Naive B cell (primary cell): ENCODE measurements around the gene GPSM3. TPM values are rescaled to one million over a fixed set of nuclear protein-coding genes. Genes with fewer than 3 reads are reported as not detected.
"Not testable (repeated sequence)": the region's sequence is repeated elsewhere in the genome, so short reads cannot be mapped to it uniquely, and the experiment has no call there.

Experiments used
- ATAC-seq, 2 donors: fragments of 150-1000 bp; cut with Tn5 transposase; 2 replicates each; pipeline ENCODE4 v1.10.0; 2021; ENCODE audit warnings: low read depth in 2 of 2, mild to moderate bottlenecking in 2 of 2, moderate library complexity in 2 of 2
- DNase-seq: peaks from one replicate; pipeline ENCODE4 v3.0.0; 2022
- H3K27ac Mint-ChIP-seq, 6 donors: one replicate each; pipeline ENCODE4 v1.8.0; 2020 to 2022; ENCODE audit warnings: mild to moderate bottlenecking in 6 of 6, mixed read lengths in 6 of 6, moderate library complexity in 5 of 6, inconsistent platforms in 2 of 6
- H3K27me3 Mint-ChIP-seq, 3 donors: one replicate each; pipeline ENCODE4 v1.8.0; 2021 to 2022; ENCODE audit warnings: mixed read lengths in 3 of 3, mild to moderate bottlenecking in 1 of 3
- H3K36me3 Mint-ChIP-seq, 2 donors: one replicate each; pipeline ENCODE4 v1.8.0; 2020 to 2022; ENCODE audit warnings: mixed read lengths in 2 of 2, inconsistent platforms in 1 of 2, mild to moderate bottlenecking in 1 of 2
- H3K4me1 Mint-ChIP-seq, 3 donors: one replicate each; pipeline ENCODE4 v1.8.0; 2020 to 2022; ENCODE audit warnings: mixed read lengths in 3 of 3, inconsistent platforms in 1 of 3, mild to moderate bottlenecking in 1 of 3, moderate library complexity in 1 of 3
- H3K4me3 Mint-ChIP-seq, 8 donors: one replicate each; pipeline ENCODE4 v1.8.0; 2020 to 2022; ENCODE audit warnings: mild to moderate bottlenecking in 8 of 8, mixed read lengths in 8 of 8, moderate library complexity in 8 of 8, inconsistent platforms in 2 of 8
- H3K9me3 Mint-ChIP-seq, 7 donors: one replicate each; pipeline ENCODE4 v1.8.0; 2020 to 2022; ENCODE audit warnings: mixed read lengths in 7 of 7, mild to moderate bottlenecking in 5 of 7, inconsistent platforms in 2 of 7, moderate library complexity in 1 of 7
- polyA plus RNA-seq, 6 donors: library from polyadenylated mRNA; unstranded; fragments of 300-500 nt; fragmentation: Illumina TruSeq; gene quantifications; one replicate each; pipeline ENCODE4 v1.2.3, GENCODE V29; 2021; ENCODE audit warnings: low read depth in 6 of 6

Gene GPSM3
- polyA plus RNA-seq, 6 donors from 2014 or later = 99.0 to 145 (median 125) TPM

DNA sequence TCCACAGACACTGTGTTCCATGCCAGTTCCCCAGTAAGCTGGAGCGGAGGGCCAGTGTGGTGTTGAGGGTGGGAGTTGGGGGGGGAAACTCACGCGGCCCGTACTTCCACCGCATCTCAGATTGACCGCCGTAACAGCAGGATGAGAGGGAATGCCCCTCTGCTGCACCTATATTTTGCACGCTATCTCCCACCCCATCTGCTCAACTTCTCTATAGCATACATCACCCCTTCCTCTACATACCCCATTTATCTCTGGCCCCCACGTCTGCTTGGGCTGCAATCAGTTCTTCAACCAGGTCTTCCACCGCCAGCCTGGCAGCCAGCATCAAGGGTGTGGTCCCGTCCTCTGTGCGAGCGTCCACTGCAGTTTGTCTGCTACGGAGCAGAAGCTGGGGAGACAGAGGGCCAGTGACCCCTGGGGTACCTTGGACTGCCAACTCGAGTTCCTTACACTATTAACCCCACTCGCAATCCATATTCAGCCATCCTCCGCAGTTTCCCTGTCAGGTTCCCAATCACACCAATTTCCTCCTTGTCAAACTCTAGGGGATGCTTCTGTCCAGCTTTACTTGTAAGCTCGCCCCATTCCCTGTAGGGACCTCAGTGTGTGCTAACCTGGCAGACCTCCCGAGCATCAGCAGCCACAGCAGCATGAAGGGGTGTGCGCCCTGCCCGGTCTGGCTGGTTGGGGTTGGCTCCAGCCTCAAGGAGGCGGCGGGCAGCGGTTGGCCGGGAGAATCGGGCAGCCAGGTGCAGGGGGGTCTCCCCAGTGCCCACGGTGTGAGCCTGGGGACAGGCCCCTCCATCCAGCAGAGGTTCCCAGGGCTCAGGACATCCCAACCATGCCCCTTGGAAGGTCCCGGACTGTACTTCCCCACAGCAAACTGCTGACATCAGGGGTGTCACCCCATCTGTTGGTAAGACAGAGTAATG, 4.5 kb upstream of the GPSM3 start:
- Mint-ChIP-seq H3K36me3 (peaks cover 0 to 8% of the 10 kb centered on the region in 2 donors), H3K4me1 (peaks cover 42 to 48% (median 44%) of the 10 kb centered on the region in 3 donors), H3K27me3 (peaks cover 0 to 3% (median 0%) of the 10 kb centered on the region in 3 donors), H3K4me3 (peak overlapping the region; percentile 92 to 100 (median 98)), H3K9me3 (no peaks in the 10 kb centered on the region), H3K27ac (peak overlapping the region; percentile 99 to 100 (median 100))
- ATAC-seq (no peak), DNase-seq (peak; percentile 23)

DNA sequence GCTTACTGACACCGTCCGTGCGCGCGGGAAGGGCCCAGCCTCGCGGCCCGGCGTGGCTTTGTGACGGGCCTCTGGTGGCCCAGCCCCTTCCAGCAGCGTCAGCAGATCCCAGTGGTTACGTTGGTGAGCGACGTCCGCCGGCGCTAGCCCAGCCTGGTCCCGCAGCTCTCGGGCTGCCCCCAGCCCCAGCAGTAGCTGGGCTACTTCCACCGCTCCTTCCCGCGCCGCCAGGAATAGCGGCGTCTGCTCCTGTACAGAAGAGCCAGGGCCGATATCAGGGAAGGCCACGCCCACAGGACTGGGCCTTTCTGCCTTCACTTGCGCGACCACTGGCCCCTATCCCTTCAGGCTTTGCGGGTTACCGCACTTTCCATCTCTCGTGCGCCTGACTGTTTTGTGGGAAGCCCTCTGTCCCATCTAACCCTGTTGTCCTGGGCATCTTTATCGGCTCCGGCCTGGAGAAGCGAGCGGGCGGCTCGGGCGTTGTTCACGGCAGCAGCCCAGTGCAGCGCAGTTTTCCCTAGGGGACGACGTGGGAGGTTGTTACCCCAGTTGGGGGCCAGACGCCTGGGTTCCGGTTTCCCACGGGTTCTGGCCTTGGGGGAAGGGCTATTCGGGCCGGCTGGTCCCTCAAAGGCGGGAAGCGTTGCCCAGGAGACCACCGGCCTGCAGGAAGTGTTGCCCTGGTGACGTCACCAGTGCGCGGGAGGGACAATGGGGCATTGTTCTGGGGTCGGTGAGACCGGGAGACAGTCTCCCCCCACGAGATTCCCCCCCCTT, 3.6 kb upstream of the GPSM3 start:
- Mint-ChIP-seq H3K9me3 (no peaks in the 10 kb centered on the region), H3K4me1 (peaks cover 49 to 56% (median 53%) of the 10 kb centered on the region in 3 donors), H3K27ac (peak overlapping the region; percentile 99 to 100 (median 100)), H3K36me3 (peaks cover 0 to 16% of the 10 kb centered on the region in 2 donors), H3K27me3 (no peaks in the 10 kb centered on the region), H3K4me3 (peak overlapping the region; percentile 92 to 100 (median 98))
- DNase-seq (peak; percentile 90), ATAC-seq (peak; percentile 80 to 81)

DNA sequence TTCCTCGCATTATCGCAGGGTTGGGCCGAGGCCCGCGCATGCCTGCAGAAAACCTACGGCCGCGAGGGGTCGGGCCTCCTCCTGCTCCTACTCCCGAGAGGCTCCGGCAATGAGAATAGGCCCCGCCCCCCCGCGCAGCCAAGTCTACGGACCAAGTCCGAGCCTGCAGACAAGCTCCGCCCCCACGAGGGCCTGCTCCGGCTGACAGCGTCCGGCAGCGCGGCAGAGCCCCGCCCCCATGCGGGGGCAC, 3.1 kb upstream of the GPSM3 start:
- no peaks in the 10 kb centered on the region for H3K27me3 Mint-ChIP-seq
- H3K4me1 Mint-ChIP-seq = peaks cover 52 to 59% (median 54%) of the 10 kb centered on the region in 3 donors
- peak; percentile 99 for DNase-seq
- H3K27ac Mint-ChIP-seq = peak overlapping the region; percentile 99 to 100 (median 100)
- no peak for ATAC-seq
- H3K4me3 Mint-ChIP-seq = peak overlapping the region; percentile 92 to 100 (median 98)
- no peaks in the 10 kb centered on the region for H3K9me3 Mint-ChIP-seq
- peaks cover 0 to 17% of the 10 kb centered on the region in 2 donors for H3K36me3 Mint-ChIP-seq

DNA sequence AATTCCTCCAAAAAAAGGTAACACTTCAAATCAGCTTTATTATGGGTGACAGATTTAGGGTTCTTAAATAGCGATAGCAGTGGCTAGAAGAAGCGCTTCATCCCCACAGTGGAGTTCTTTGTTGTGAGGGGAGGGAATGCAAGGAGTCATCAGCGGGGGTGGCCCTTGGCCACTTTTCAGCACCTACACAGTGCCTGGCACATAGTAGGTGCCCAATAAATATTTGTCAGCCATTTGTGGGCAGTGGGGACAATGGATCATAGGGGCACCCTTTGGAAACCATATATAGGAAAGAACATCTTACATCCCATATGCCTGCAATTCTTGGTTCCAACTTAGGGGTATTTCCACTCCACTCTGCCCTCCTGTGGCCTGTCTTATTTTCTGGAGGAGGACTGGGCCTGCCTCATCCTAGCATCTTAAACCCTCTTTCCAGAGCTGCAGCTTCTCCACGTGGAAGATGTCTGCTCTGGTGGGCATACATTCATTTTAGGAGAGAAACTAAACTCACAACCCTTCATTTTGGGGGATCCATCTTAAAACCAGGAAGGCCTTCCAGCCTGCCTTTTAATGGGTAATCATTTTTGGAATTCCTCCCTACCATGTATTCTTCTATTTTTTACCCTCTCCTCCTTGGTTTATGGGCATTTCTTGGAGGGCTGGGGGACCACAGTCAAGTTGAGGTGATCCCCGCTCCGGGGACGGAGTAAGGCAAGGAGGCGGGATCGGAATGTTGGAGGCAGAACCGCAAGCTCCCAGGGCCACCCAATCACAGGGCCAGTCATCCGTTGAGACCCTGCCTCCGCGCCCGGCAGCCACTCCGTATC, 2.6 kb upstream of the GPSM3 start:
- DNase-seq (no peak), ATAC-seq (no peak)
- H3K9me3 Mint-ChIP-seq = no peaks in the 10 kb centered on the region
- peaks cover 58 to 64% (median 58%) of the 10 kb centered on the region in 3 donors for H3K4me1 Mint-ChIP-seq
- H3K4me3 Mint-ChIP-seq = peak overlapping the region; percentile 92 to 100 (median 98)
- peaks cover 0 to 17% of the 10 kb centered on the region in 2 donors for H3K36me3 Mint-ChIP-seq
- peak overlapping the region; percentile 99 to 100 (median 100) for H3K27ac Mint-ChIP-seq
- no peaks in the 10 kb centered on the region for H3K27me3 Mint-ChIP-seq

DNA sequence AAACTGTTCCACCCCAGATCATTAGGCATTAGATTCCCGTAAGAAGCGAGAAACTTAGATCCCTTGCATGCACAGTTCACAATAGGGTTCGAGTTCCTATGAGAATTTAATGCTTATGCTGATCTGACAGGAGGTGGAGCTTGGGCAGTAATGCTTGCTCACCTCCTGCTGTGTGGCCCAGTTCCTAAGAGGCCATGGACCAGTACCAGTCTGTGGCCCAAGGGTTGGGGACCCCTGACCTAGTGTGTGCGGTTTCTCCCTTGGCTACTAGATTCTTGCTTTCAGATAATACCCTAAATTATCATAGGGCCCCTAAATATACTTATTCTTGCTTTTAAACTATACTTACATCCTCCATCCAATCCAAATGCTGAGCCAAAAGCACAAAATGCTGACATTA, 1.9 kb upstream of the GPSM3 start:
- DNase-seq (no peak), ATAC-seq (no peak)
- no peaks in the 10 kb centered on the region for H3K9me3 Mint-ChIP-seq
- H3K36me3 Mint-ChIP-seq = peaks cover 0 to 17% of the 10 kb centered on the region in 2 donors
- H3K27ac Mint-ChIP-seq = peak overlapping the region in 5 of 6 donors; percentile 99 to 100 (median 100)
- peaks cover 58 to 65% (median 59%) of the 10 kb centered on the region in 3 donors for H3K4me1 Mint-ChIP-seq
- no peaks in the 10 kb centered on the region for H3K27me3 Mint-ChIP-seq
- H3K4me3 Mint-ChIP-seq = peak overlapping the region in 7 of 8 donors; percentile 92 to 99 (median 97)

DNA sequence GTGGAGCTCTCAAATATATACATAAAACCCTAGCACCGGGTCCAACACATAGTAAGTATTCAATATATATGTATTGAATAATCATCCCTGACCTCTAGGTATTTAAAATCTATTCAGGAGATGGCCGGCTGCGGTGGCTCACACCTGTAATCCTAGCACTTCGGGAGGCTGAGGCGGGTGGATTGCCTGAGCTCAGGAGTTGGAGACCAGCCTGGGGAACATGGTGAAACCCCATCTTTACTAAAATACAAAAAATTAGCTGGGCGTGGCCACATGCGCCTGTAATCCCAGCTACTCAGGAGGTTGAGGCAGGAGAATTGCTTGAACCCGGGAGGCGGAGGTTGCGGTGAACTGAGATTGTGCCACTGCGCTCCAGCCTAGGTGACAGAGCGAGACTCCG, 653 bp upstream of the GPSM3 start:
- H3K27me3 Mint-ChIP-seq, ATAC-seq, DNase-seq, H3K9me3 Mint-ChIP-seq: not testable (repeated sequence)
- Mint-ChIP-seq H3K36me3 (peaks cover 0 to 17% of the 10 kb centered on the region in 2 donors), H3K27ac (peak overlapping the region; percentile 95 to 100 (median 99)), H3K4me3 (peak overlapping the region; percentile 94 to 99 (median 98)), H3K4me1 (peaks cover 70 to 76% (median 71%) of the 10 kb centered on the region in 3 donors)

DNA sequence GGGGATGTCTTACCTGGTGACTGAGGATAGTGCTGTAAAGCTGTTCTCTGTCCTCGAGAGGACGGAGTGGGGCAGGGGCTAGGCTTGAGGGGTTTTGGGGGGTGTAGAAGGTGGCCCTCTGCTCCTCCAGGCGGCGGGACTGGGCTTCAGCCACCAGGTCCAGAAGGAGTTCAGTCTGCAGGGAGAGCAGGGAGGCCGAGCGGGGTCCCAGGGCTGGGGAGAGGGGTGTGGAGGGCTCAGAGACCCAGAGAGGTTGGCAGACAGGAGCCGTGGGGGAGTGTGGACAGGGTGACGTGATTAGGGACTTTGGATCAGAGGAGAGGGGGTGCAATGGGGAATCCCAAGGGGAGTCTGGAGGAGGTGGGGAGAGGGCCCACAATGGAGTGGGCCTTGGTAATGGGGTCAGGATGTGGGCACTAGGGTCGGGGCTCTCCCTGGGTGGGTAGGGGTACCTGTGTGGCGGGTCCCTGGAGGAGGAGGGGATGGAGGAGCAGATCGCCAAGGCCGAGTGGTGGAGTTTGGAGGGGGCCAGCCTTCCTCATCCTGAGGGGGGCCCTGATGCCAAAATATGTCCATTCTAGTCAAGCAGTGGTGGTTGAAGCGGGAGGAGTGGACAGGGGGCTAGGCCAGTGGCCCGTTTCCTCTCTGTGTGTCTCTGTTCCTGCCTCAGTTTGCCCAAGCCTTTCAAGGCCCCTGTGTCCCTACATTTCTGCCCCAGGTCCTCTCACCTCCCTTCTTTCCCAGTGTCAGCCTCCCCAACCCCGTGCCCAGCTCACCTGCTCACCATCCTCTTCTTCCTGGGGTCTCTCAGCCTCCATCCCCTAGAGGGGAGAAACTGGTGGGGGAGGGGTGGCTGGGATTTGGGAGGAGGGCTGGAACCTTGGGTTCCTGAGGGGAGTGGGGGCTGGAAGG, 491 bp downstream of the GPSM3 start:
- peaks cover 6 to 27% of the 10 kb centered on the region in 2 donors for H3K36me3 Mint-ChIP-seq

DNA sequence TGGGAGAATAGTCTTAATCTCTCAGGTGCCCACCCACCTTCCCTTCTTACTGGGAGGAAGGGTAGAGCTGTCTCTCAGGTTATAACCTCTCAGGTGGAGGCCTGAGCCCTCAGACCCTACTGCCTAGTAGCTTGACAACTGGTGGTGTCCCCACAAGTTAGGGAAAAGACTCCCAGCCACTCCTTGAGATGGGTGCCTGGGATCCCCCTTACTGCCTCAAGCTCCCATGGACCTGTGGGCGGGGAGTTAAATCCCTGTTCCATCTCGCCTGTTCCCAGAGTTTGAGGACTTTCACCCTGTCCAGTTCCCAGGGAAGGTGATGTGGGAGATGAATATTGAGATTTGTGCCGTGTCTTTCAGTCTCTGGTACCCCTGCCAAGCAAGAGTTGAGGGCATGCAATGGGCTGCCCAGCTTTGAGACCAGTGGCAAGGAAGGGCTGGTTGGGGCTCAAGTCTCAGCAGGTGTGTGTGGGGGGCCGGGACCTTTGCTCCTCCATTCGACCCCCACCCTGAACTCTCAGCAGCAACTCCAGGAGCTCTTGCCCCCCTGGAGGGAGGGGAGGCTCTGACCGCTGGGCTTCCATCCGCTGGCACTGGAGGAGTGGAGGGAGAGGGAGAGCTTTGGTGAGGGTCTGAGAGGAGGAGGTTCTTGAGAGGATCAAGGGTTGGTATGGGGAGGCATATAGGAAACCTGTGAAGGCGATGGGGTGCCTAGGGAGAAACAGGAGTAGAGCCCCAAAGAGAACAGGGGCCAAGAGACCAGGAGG, 1.3 kb downstream of the GPSM3 start:
- Mint-ChIP-seq H3K36me3 (peaks cover 13 to 35% of the 10 kb centered on the region in 2 donors), H3K9me3 (no peaks in the 10 kb centered on the region), H3K27me3 (no peaks in the 10 kb centered on the region), H3K4me3 (peak overlapping the region; percentile 94 to 99 (median 98)), H3K4me1 (peaks cover 74 to 83% (median 81%) of the 10 kb centered on the region in 3 donors), H3K27ac (peak overlapping the region; percentile 95 to 100 (median 99))
- DNase-seq = no peak
- ATAC-seq = no peak

More for the DNA sequence above, 491 bp downstream of the GPSM3 start:
- peak overlapping the region; percentile 95 to 100 (median 99) for H3K27ac Mint-ChIP-seq
- peak overlapping the region; percentile 94 to 99 (median 98) for H3K4me3 Mint-ChIP-seq
- ATAC-seq (no peak), DNase-seq (no peak)
- no peaks in the 10 kb centered on the region for H3K27me3 Mint-ChIP-seq
- peaks cover 76 to 83% (median 81%) of the 10 kb centered on the region in 3 donors for H3K4me1 Mint-ChIP-seq
- no peaks in the 10 kb centered on the region for H3K9me3 Mint-ChIP-seq

DNA sequence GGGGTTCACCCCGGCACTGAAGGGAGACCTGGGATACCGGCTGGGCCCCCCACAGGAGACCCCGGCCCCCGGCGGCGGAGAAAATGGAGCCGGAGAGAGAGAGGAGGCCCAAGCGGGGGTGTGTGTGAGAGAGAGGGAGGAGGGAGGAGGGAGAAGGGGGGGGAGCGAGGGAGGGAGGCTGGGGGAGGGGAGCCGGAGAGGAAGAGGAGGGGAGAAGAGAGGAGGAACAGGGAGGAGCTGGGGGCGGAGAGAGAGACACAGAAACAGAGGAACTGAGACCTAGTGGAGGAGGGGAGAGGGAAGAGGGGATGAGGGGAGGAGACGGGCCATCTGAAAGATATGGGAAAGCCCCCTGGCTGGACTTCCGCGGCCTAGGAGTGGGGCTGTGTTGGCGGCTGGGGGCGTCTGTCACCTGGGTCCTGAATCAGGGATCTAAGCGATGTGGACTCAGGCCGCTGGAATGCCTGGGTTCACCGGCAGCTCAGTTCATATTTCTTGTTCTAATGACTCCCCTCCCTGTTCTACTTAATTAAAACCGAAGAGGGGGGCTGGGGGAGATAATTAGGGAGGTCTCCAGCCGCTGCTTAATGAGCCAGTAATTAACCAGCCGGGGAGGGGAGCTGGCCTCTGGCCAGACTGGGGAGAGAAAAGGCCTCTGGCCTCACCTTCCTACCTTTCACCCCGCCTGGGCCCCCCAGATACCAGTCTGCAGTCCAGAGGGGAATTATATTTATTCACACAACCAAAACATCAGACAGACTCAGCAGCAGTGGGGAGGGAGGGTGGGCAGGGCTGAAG, 2.2 kb downstream of the GPSM3 start, which contains the start of gene PBX2:
TSS of gene PBX2 (minus strand) at position 149 of the 798 bp plus-strand sequence. CDS start 287 bp downstream, outside the sequence.
- DNase-seq = peak; percentile 88
- peaks cover 16 to 41% of the 10 kb centered on the region in 2 donors for H3K36me3 Mint-ChIP-seq
- peak within 1 kb of the TSS; percentile 94 to 99 (median 98) for H3K4me3 Mint-ChIP-seq

DNA sequence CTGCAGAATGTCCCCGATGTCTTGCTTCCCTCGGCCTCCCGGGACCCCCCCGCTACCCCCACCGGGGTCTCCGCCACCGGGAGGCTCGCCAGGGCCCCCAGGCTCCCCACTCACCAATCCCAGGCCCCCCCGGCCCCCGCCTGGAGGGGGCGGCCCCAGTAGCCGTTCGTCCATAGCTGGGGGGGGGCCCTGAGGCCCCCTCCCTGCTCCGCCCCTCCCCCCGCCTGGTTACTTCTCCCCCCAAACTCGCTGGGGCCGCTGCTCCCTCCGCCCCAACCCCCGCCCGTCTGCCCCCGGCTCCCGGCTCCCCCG, 2.7 kb downstream of the GPSM3 start:
- no peaks in the 10 kb centered on the region for H3K9me3 Mint-ChIP-seq
- peak overlapping the region; percentile 94 to 99 (median 97) for H3K4me3 Mint-ChIP-seq
- no peak for ATAC-seq
- no peak for DNase-seq
- H3K36me3 Mint-ChIP-seq = peaks cover 16 to 41% of the 10 kb centered on the region in 2 donors
- no peaks in the 10 kb centered on the region for H3K27me3 Mint-ChIP-seq
- peaks cover 71 to 77% (median 76%) of the 10 kb centered on the region in 3 donors for H3K4me1 Mint-ChIP-seq
- H3K27ac Mint-ChIP-seq = peak overlapping the region in 4 of 6 donors; percentile 81 to 100 (median 94)

More for the DNA sequence above, 2.2 kb downstream of the GPSM3 start, which contains the start of gene PBX2:
- peak; percentile 83 for ATAC-seq
- Mint-ChIP-seq H3K9me3 (no peaks in the 10 kb centered on the region), H3K27ac (peak within 1 kb of the TSS; percentile 98 to 100 (median 99)), H3K4me1 (peaks cover 76 to 83% (median 82%) of the 10 kb centered on the region in 3 donors), H3K27me3 (no peaks in the 10 kb centered on the region)
